GM12873 (cell line): ENCODE data around the gene ENTHD1.

ENCODE experiments used
- TF ChIP-seq, protein P1 (sequence below): IDR thresholded peaks from 2 replicates; pipeline ENCODE4 v1.5.1; 2012; ENCODE audit warnings: low read depth, mild to moderate bottlenecking, moderate library complexity, low read length, control low read depth; ENCODE audit not compliant: insufficient read depth; ENCODE audit errors: missing control alignments

The ENTHD1 gene

DNA sequence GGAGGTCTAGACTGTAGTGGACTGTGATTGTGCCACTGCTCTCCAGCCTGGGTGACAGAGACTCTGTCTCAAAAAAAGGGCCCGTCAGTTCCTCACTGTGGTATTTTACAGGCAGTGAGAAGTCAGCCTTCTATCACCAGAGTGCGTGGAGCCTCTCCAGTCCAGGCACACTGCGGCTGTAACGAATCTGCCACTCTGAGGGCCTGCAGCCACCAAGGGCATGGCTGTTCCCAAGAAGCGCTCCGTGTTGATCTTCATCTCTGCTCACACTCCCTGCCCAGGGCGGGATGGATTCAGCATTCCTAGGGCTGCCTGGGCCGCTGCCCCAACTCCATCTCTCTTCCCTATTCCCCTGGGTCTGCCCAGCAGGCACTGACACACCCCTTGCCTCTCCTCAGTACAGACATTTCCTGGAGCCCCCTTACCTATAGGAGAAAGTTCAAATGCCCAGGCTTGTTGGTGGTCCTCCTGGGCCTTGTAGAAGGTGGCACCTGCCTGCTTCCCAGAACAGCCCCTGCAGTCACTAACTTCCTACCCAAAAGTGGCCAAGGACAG lies 174.6 kb downstream of the ENTHD1 start:
- TF ChIP-seq, protein P1, sequence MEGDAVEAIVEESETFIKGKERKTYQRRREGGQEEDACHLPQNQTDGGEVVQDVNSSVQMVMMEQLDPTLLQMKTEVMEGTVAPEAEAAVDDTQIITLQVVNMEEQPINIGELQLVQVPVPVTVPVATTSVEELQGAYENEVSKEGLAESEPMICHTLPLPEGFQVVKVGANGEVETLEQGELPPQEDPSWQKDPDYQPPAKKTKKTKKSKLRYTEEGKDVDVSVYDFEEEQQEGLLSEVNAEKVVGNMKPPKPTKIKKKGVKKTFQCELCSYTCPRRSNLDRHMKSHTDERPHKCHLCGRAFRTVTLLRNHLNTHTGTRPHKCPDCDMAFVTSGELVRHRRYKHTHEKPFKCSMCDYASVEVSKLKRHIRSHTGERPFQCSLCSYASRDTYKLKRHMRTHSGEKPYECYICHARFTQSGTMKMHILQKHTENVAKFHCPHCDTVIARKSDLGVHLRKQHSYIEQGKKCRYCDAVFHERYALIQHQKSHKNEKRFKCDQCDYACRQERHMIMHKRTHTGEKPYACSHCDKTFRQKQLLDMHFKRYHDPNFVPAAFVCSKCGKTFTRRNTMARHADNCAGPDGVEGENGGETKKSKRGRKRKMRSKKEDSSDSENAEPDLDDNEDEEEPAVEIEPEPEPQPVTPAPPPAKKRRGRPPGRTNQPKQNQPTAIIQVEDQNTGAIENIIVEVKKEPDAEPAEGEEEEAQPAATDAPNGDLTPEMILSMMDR: no peak

DNA sequence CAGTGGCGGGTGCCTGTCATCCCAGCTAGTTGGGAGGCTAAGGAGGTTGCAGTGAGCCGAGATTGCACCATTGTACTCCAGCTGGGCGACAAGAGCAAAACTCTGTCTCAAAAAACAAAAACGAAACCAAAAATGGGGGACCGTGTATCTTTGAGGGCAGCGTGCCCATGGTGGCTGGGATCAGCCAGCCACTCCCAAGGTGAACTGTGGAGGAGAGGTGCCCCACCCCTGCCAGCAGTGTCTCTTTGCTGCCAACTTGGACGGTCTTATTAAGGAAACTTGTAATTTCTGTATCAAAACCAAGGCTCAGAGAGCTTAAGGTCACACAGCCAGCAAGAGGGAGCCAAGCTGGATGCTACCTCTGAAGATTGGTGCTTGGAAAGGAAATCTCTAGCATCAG lies 175.4 kb downstream of the ENTHD1 start:
- TF ChIP-seq, protein P1: no peak

DNA sequence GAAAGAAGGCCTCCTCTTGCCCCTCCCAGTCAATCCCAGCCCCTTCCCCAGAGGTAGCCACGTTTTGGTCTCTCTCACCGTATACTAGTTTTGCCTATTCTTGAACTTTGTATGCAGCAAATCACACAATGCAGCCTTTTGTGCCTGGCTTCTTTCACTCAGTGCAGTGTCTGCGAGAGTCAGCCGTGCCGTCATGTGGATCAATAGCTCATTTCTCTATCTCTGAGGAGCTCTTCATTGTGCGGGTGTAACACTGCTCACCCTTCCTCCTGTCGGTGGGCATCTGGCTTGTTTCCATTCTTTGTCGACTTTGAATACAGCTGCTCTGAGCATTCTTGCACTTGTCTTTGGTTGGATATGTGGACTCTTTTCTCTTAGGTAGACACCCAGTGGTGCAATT lies 176.5 kb downstream of the ENTHD1 start:
- TF ChIP-seq, protein P1: no peak

DNA sequence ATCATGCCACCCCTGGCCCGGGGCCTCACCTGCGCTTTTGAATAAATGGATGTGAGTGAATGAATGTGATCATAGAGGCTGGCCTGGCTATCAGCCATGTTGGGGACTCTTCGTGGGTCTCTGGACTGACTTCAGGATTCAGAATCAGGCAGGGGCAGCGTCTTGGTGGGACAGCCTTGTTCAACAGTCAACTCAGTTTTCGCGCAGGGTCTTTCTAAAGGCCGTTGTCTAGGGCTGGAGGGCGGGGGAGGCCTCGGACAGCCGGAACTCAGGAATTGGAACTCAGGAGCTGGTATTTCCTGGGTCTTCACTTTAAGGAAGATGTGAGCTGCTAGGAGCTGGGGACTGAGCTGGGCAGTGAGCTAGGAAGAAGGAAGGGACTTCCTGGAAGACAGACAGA lies 177.0 kb downstream of the ENTHD1 start:
- TF ChIP-seq, protein P1: no peak

DNA sequence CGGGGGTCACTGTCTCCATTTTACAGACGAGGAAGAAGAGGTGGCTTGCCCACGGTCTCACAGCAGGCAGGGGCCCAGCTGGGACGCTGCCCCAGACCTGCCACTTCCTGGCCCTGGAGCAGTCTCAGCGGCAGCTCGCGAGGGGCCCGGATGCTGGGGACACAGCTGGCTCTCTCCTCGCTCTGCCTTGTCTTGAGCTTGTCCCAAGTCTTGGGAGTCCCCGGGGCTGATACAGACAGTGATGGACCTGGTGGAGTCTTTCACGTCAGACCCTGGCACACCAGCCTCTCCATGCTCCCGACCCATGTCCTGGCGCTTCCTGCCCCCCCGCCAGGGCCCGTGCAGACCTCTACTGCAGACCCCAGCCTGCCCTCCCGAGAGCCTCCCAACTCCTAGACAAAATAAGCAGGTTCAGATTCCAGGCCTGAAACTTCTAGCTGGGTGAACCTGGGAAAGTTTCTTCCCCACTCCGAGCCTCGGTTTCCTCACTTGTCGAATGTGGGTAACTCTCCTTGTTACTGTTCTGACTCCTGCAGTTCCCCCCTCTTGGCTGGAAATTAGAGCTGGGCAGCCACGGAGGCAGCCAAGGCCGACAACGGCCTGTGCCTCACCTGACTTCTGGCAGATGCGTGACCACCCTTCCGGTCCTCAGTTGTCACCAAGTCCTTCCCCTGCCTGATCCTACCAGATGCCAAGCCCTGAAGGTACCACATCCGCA lies 177.6 kb downstream of the ENTHD1 start:
- TF ChIP-seq, protein P1: no peak

DNA sequence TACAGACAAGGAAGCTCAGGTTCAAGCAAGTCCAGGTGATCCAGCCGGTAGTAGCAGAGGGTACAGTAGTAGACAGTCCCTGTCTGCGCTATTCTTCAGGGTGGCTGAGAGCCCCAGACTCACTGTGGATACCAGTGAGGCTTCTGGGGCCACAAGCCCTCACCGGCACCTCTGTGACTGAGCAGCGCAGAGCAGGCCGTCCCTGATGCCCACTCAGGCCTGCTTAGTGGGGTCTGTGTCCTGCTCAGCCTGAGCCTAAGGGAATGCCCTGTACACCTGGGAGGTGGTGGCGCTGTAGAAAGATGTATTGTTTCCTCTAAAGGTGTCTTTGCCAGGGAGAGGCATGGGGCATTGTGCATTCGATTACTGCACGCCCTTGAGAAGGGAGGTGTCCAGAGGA lies 179.2 kb downstream of the ENTHD1 start:
- TF ChIP-seq, protein P1: no peak

DNA sequence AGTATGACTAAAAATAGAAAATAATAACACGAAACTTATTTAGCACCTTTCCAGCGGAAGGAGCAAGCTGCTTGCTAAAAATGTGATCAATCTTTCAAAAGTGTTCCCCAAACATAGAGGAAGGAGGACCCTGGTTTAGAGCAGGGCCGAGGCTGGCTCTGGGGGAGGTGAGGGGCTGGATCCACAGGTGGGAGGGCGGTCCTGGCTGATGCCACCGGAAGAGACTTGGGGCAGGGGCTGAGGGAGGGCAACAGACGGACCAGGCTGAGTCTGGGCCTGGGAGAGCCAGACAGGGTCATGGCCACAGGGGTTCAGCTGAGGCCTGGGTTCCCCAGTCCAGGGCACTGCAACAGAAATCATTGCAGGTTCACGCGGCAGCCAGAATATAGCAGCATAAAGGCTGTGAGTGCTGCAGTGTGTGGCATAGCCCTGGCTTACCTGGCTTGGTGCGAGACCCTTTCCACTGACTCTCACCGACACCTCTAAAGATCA lies 179.7 kb downstream of the ENTHD1 start:
- TF ChIP-seq, protein P1: no peak
